Stimulated activated CD8-positive, alpha-beta memory T cell treated with anti-CD3 and anti-CD28 coated beads, Interleukin-4, amount 100 ng/mL, for 48 hours (primary cell): Measurements from ENCODE around the gene CNIH1.

Source experiments
- DNase-seq: peaks from one replicate; pipeline ENCODE4 v3.0.0-alpha.2; 2020

CNIH1 gene

GRCh38 chr14:54377501-54377900, 63.7 kb downstream of the CNIH1 start:
- DNase-seq: no peak

- no peak for DNase-seq
Observed at GRCh38 chr14:54374117-54374884, 66.9 kb downstream of the CNIH1 start.
